Nephron (organoid): ENCODE data around the gene CRHR2.

Source experiments
- H3K27ac Mint-ChIP-seq, 3 experiments: 2 replicates each; pipeline ENCODE4 v1.8.0; 2020; ENCODE audit warnings: mixed read lengths in 3 of 3, mild to moderate bottlenecking in 2 of 3, moderate library complexity in 1 of 3
- H3K27me3 Mint-ChIP-seq: 2 replicates; pipeline ENCODE4 v1.8.0; 2021; ENCODE audit warnings: low read depth, mild to moderate bottlenecking, moderate library complexity, mixed read lengths
- H3K36me3 Mint-ChIP-seq: 2 replicates; pipeline ENCODE4 v1.8.0; 2020; ENCODE audit warnings: low read depth, mixed read lengths
- H3K4me1 Mint-ChIP-seq: 2 replicates; pipeline ENCODE4 v1.8.0; 2020; ENCODE audit warnings: mixed read lengths
- H3K4me3 Mint-ChIP-seq, 3 experiments: 2 replicates each; pipeline ENCODE4 v1.8.0; 2020; ENCODE audit warnings: mild to moderate bottlenecking in 3 of 3, mixed read lengths in 3 of 3, moderate library complexity in 2 of 3
- H3K9me3 Mint-ChIP-seq: 2 replicates; pipeline ENCODE4 v1.8.0; 2020; ENCODE audit warnings: mixed read lengths
- CTCF ChIP-seq, 3 experiments: fragments of 200-600 bp; sonication (generic); IDR thresholded peaks; one replicate each; pipeline ENCODE4 v1.5.0; 2021; ENCODE audit warnings: antibody characterized with exemption in 3 of 3; ENCODE audit not compliant: unreplicated experiment in 3 of 3

CRHR2 gene

GRCh38 chr7:30674876-30675275, 7.4 kb downstream of the CRHR2 start:
- no peak overlapping the region for H3K27ac Mint-ChIP-seq
- H3K27me3 Mint-ChIP-seq = peaks cover 59% of the 10 kb centered on the region
- no peaks in the 10 kb centered on the region for H3K9me3 Mint-ChIP-seq
- no peak overlapping the region for H3K4me3 Mint-ChIP-seq
- no peaks in the 10 kb centered on the region for H3K4me1 Mint-ChIP-seq
- no peak for TF ChIP-seq CTCF (IDR thresholded peaks at IDR 0.05; ENCODE audit: unreplicated experiment in 3 of 3)
- H3K36me3 Mint-ChIP-seq = no peaks in the 10 kb centered on the region

- Mint-ChIP-seq H3K27ac (no peak overlapping the region), H3K27me3 (peaks cover 55% of the 10 kb centered on the region), H3K9me3 (no peaks in the 10 kb centered on the region), H3K4me3 (no peak overlapping the region), H3K4me1 (no peaks in the 10 kb centered on the region), H3K36me3 (no peaks in the 10 kb centered on the region)
- TF ChIP-seq CTCF (IDR thresholded peaks at IDR 0.05; ENCODE audit: unreplicated experiment in 3 of 3) = no peak
Measured at GRCh38 chr7:30674420-30674819, 7.8 kb downstream of the CRHR2 start.

GRCh38 chr7:30671793-30672465, 10.3 kb downstream of the CRHR2 start:
- no peak overlapping the region for H3K27ac Mint-ChIP-seq
- H3K9me3 Mint-ChIP-seq = no peaks in the 10 kb centered on the region
- no peaks in the 10 kb centered on the region for H3K4me1 Mint-ChIP-seq
- TF ChIP-seq CTCF (IDR thresholded peaks at IDR 0.05; ENCODE audit: unreplicated experiment in 3 of 3) = no peak
- H3K27me3 Mint-ChIP-seq = peaks cover 35% of the 10 kb centered on the region
- no peak overlapping the region for H3K4me3 Mint-ChIP-seq
- H3K36me3 Mint-ChIP-seq = no peaks in the 10 kb centered on the region

- no peak overlapping the region for H3K27ac Mint-ChIP-seq
- no peak for TF ChIP-seq CTCF (IDR thresholded peaks at IDR 0.05; ENCODE audit: unreplicated experiment in 3 of 3)
- peaks cover 14% of the 10 kb centered on the region for H3K27me3 Mint-ChIP-seq
- no peaks in the 10 kb centered on the region for H3K4me1 Mint-ChIP-seq
- no peaks in the 10 kb centered on the region for H3K36me3 Mint-ChIP-seq
- H3K4me3 Mint-ChIP-seq = no peak overlapping the region
- H3K9me3 Mint-ChIP-seq = no peaks in the 10 kb centered on the region
Measured at GRCh38 chr7:30668102-30668501, 14.2 kb downstream of the CRHR2 start.

- Mint-ChIP-seq H3K27ac (no peak overlapping the region), H3K4me1 (no peaks in the 10 kb centered on the region), H3K9me3 (no peaks in the 10 kb centered on the region), H3K4me3 (no peak overlapping the region), H3K36me3 (no peaks in the 10 kb centered on the region), H3K27me3 (peaks cover 14% of the 10 kb centered on the region)
- TF ChIP-seq CTCF (IDR thresholded peaks at IDR 0.05; ENCODE audit: unreplicated experiment in 3 of 3) = no peak
Measured at GRCh38 chr7:30667172-30667571, 15.1 kb downstream of the CRHR2 start.

GRCh38 chr7:30665449-30665848, 16.8 kb downstream of the CRHR2 start:
- no peaks in the 10 kb centered on the region for H3K9me3 Mint-ChIP-seq
- H3K4me3 Mint-ChIP-seq = no peak overlapping the region
- no peak overlapping the region for H3K27ac Mint-ChIP-seq
- no peaks in the 10 kb centered on the region for H3K36me3 Mint-ChIP-seq
- TF ChIP-seq CTCF (IDR thresholded peaks at IDR 0.05; ENCODE audit: unreplicated experiment in 3 of 3) = no peak
- no peaks in the 10 kb centered on the region for H3K4me1 Mint-ChIP-seq
- peaks cover 7% of the 10 kb centered on the region for H3K27me3 Mint-ChIP-seq
